Measurements from ENCODE around the gene CDC25A. TPM values are rescaled to one million over a fixed set of nuclear protein-coding genes. Genes with fewer than 3 reads are reported as not detected.

The CDC25A gene
- total RNA-seq, 1 experiment from 2014 or later, result 12.8 TPM

GRCh38 chr3:48125886-48126622 is 62.2 kb downstream of the CDC25A start:
- no peaks in the 10 kb centered on the region for H3K4me1 ChIP-seq (ENCODE audit: control insufficient read depth, insufficient read depth, low read length)
- intact Hi-C loops (cut with micrococcal nuclease; ENCODE audit: unreplicated experiment) (no loop called here), in situ Hi-C loops (cut with HindIII; ENCODE audit: low pct_unique_long_range_greater_than_20kb, low sequenced_read_pairs) (no loop called here)
- no peaks in the 10 kb centered on the region for H3K9me3 ChIP-seq (ENCODE audit: control insufficient read depth, insufficient read depth, low read depth, low read length)
- CTCF ChIA-PET, result no interaction called here
- no peak overlapping the region for H3K27ac ChIP-seq (ENCODE audit: low read length)
- H3K36me3 ChIP-seq (ENCODE audit: control insufficient read depth, insufficient read depth, low read length), result no peaks in the 10 kb centered on the region
- H3K27me3 ChIP-seq (ENCODE audit: control insufficient read depth, insufficient read depth, low read length), result no peaks in the 10 kb centered on the region
- DNase-seq (ENCODE audit: low read depth, low spot score), result no peak
- POLR2A ChIA-PET, result interaction anchor here (0.5 kb wide), 1 partner anchor 151 kb away, joined by 3 read pairs; no protein-coding TSS in a partner anchor
- no TSS peak for BruUV-seq (replicated peaks)
- TF ChIP-seq TCF7L2 (IDR thresholded peaks at IDR 0.05; ENCODE audit: low read depth, low read length), result no peak
- no peak for TF ChIP-seq CTCF (IDR thresholded peaks at IDR 0.05)
- TF ChIP-seq POLR2AphosphoS5 (IDR thresholded peaks at IDR 0.05; ENCODE audit: low read depth, low read length), result no peak
- TF ChIP-seq REST (IDR thresholded peaks at IDR 0.05; ENCODE audit: insufficient read depth in 1 of 2, low read depth in 2 of 2, low read length in 1 of 2), result no peak
- no peak for TF ChIP-seq SIN3A (IDR thresholded peaks at IDR 0.05; ENCODE audit: borderline replicate concordance, insufficient read depth, low read depth, low read length)
- no peak overlapping the region for H3K4me3 ChIP-seq (ENCODE audit: low read depth in 2 of 2, low read length in 2 of 2)
- no peak; the same call in 1 of the 2 replicates for ATAC-seq

- BruUV-seq (replicated peaks), result no TSS peak
- no peak for TF ChIP-seq POLR2AphosphoS5 (IDR thresholded peaks at IDR 0.05; ENCODE audit: low read depth, low read length)
- Histone ChIP-seq H3K4me3 (ENCODE audit: low read depth in 2 of 2, low read length in 2 of 2) (no peak overlapping the region), H3K27me3 (ENCODE audit: control insufficient read depth, insufficient read depth, low read length) (no peaks in the 10 kb centered on the region), H3K4me1 (ENCODE audit: control insufficient read depth, insufficient read depth, low read length) (no peaks in the 10 kb centered on the region), H3K36me3 (ENCODE audit: control insufficient read depth, insufficient read depth, low read length) (no peaks in the 10 kb centered on the region), H3K27ac (ENCODE audit: low read length) (no peak overlapping the region), H3K9me3 (ENCODE audit: control insufficient read depth, insufficient read depth, low read depth, low read length) (no peaks in the 10 kb centered on the region)
- intact Hi-C loops (cut with micrococcal nuclease; ENCODE audit: unreplicated experiment) (no loop called here), in situ Hi-C loops (cut with HindIII; ENCODE audit: low pct_unique_long_range_greater_than_20kb, low sequenced_read_pairs) (no loop called here)
- no peak for DNase-seq (ENCODE audit: low read depth, low spot score)
- no peak for ATAC-seq
- CTCF ChIA-PET, result no interaction called here
- POLR2A ChIA-PET, result no interaction called here
Measured at GRCh38 chr3:48125013-48125705, 63.1 kb downstream of the CDC25A start.

- Histone ChIP-seq H3K4me3 (ENCODE audit: low read depth in 2 of 2, low read length in 2 of 2) (no peak overlapping the region), H3K27me3 (ENCODE audit: control insufficient read depth, insufficient read depth, low read length) (no peaks in the 10 kb centered on the region), H3K27ac (ENCODE audit: low read length) (no peak overlapping the region), H3K36me3 (ENCODE audit: control insufficient read depth, insufficient read depth, low read length) (no peaks in the 10 kb centered on the region), H3K9me3 (ENCODE audit: control insufficient read depth, insufficient read depth, low read depth, low read length) (no peaks in the 10 kb centered on the region), H3K4me1 (ENCODE audit: control insufficient read depth, insufficient read depth, low read length) (no peaks in the 10 kb centered on the region)
- ATAC-seq, result no peak
- DNase-seq (ENCODE audit: low read depth, low spot score), result no peak
- BruUV-seq (replicated peaks), result no TSS peak
- no peak for TF ChIP-seq CTCF (IDR thresholded peaks at IDR 0.05)
- TF ChIP-seq POLR2AphosphoS5 (IDR thresholded peaks at IDR 0.05; ENCODE audit: low read depth, low read length), result no peak
- TF ChIP-seq SIN3A (IDR thresholded peaks at IDR 0.05; ENCODE audit: borderline replicate concordance, insufficient read depth, low read depth, low read length), result no peak
- no peak for TF ChIP-seq TCF7L2 (IDR thresholded peaks at IDR 0.05; ENCODE audit: low read depth, low read length)
- TF ChIP-seq REST (IDR thresholded peaks at IDR 0.05; ENCODE audit: insufficient read depth in 1 of 2, low read depth in 2 of 2, low read length in 1 of 2), result no peak
- in situ Hi-C loops (cut with HindIII; ENCODE audit: low pct_unique_long_range_greater_than_20kb, low sequenced_read_pairs), result no loop called here
- intact Hi-C loops (cut with micrococcal nuclease; ENCODE audit: unreplicated experiment), result no loop called here
- ChIA-PET CTCF (no interaction called here), POLR2A (no interaction called here)
Measured at GRCh38 chr3:48123346-48123745, 64.9 kb downstream of the CDC25A start.

All from Panc1 (cell line).